ENCODE results near the gene MIEF2.

Gene MIEF2

GRCh38 chr17:18229254-18229653, 31.2 kb upstream of the MIEF2 start:
- TF ChIP-seq CTCF (IDR thresholded peaks at IDR 0.05; ENCODE audit: borderline replicate concordance, control extremely low read depth, extremely low read depth, insufficient read depth, missing control alignments): no peak
- in situ Hi-C loops (cut with MboI; ENCODE audit: low sequenced_read_pairs, unreplicated experiment): no loop called here
- no peak for DNase-seq (ENCODE audit: low spot score)

GRCh38 chr17:18229771-18230170, 30.7 kb upstream of the MIEF2 start:
- no peak for DNase-seq (ENCODE audit: low spot score)
- in situ Hi-C loops (cut with MboI; ENCODE audit: low sequenced_read_pairs, unreplicated experiment): no loop called here
- TF ChIP-seq CTCF (IDR thresholded peaks at IDR 0.05; ENCODE audit: borderline replicate concordance, control extremely low read depth, extremely low read depth, insufficient read depth, missing control alignments): no peak

- in situ Hi-C loops (cut with MboI; ENCODE audit: low sequenced_read_pairs, unreplicated experiment): no loop called here
- DNase-seq (ENCODE audit: low spot score): no peak
- no peak for TF ChIP-seq CTCF (IDR thresholded peaks at IDR 0.05; ENCODE audit: borderline replicate concordance, control extremely low read depth, extremely low read depth, insufficient read depth, missing control alignments)
Measured at GRCh38 chr17:18230288-18231141, 29.9 kb upstream of the MIEF2 start.

- no peak for TF ChIP-seq CTCF (IDR thresholded peaks at IDR 0.05; ENCODE audit: borderline replicate concordance, control extremely low read depth, extremely low read depth, insufficient read depth, missing control alignments)
- no peak for DNase-seq (ENCODE audit: low spot score)
- in situ Hi-C loops (cut with MboI; ENCODE audit: low sequenced_read_pairs, unreplicated experiment): no loop called here
Measured at GRCh38 chr17:18231164-18231563, 29.3 kb upstream of the MIEF2 start.

- DNase-seq (ENCODE audit: low spot score): no peak
- in situ Hi-C loops (cut with MboI; ENCODE audit: low sequenced_read_pairs, unreplicated experiment): no loop called here
- TF ChIP-seq CTCF (IDR thresholded peaks at IDR 0.05; ENCODE audit: borderline replicate concordance, control extremely low read depth, extremely low read depth, insufficient read depth, missing control alignments): no peak
Measured at GRCh38 chr17:18233803-18234518, 26.5 kb upstream of the MIEF2 start.

- no peak for DNase-seq (ENCODE audit: low spot score)
- in situ Hi-C loops (cut with MboI; ENCODE audit: low sequenced_read_pairs, unreplicated experiment): no loop called here
- TF ChIP-seq CTCF (IDR thresholded peaks at IDR 0.05; ENCODE audit: borderline replicate concordance, control extremely low read depth, extremely low read depth, insufficient read depth, missing control alignments): no peak
Measured at GRCh38 chr17:18234853-18235380, 25.5 kb upstream of the MIEF2 start.
